Panc1 (cell line): ENCODE measurements around the gene IRGC. TPM values are rescaled to one million over a fixed set of nuclear protein-coding genes. Genes with fewer than 3 reads are reported as not detected.
A peak's percentile ranks its signal among the peaks of the same experiment; 100 is the strongest.
"Not testable (repeated sequence)": the region's sequence is repeated elsewhere in the genome, so short reads cannot be mapped to it uniquely, and the experiment has no call there.

Source experiments
- ATAC-seq: fragments of 200-7000 bp; cut with Tn5 transposase; 2 replicates; pipeline ENCODE4 v1.9.1; 2020; ENCODE audit warnings: mild to moderate bottlenecking, moderate library complexity
- BruUV-seq: library from RNA; stranded (reverse); fragments of 400-500 nt; replicated peaks from 2 replicates; lab custom pipeline; 2021; lab: Mats Ljungman, UMichigan
- CTCF ChIA-PET: fragments of 300-600 bp; sonication (Branson Sonifier 250); formaldehyde crosslinking; loops from one replicate; lab custom pipeline; 2022; ENCODE audit warnings: antibody characterized with exemption; lab: Charles Lee
- POLR2A ChIA-PET: fragments of 300-600 bp; sonication (Branson Sonifier 250); formaldehyde crosslinking; loops from one replicate; lab custom pipeline; 2022; ENCODE audit warnings: antibody characterized with exemption; lab: Charles Lee
- DNase-seq: peaks from one replicate; pipeline ENCODE4 v3.0.0-alpha.2; 2010; ENCODE audit warnings: low read depth, low spot score
- H3K27ac ChIP-seq: 2 replicates; pipeline ENCODE4 v1.5.1; 2011; ENCODE audit warnings: mild to moderate bottlenecking, low read length, inconsistent platforms
- H3K27me3 ChIP-seq: fragments of 200-500 bp; sonication (Bioruptor generic); 2 replicates; pipeline ENCODE4 v1.6.0; 2014; ENCODE audit warnings: low read length, inconsistent platforms; ENCODE audit not compliant: control insufficient read depth, insufficient read depth
- H3K36me3 ChIP-seq: fragments of 200-500 bp; sonication (Bioruptor generic); 2 replicates; pipeline ENCODE4 v1.5.1; 2014; ENCODE audit warnings: inconsistent platforms, mild to moderate bottlenecking, low read length, moderate library complexity; ENCODE audit not compliant: control insufficient read depth, insufficient read depth
- H3K4me1 ChIP-seq: 2 replicates; pipeline ENCODE4 v1.5.1; 2011; ENCODE audit warnings: inconsistent platforms, mild to moderate bottlenecking, low read length, moderate library complexity; ENCODE audit not compliant: control insufficient read depth, insufficient read depth
- H3K4me3 ChIP-seq, 2 experiments: 2 replicates each; pipeline ENCODE4 v1.5.1; 2011 to 2012; ENCODE audit warnings: low read depth in 2 of 2, low read length in 2 of 2, mild to moderate bottlenecking in 2 of 2, inconsistent platforms in 1 of 2, moderate library complexity in 1 of 2
- H3K9me3 ChIP-seq: fragments of 200-500 bp; sonication (Bioruptor generic); 2 replicates; pipeline ENCODE4 v1.5.1; 2014; ENCODE audit warnings: low read depth, mild to moderate bottlenecking, inconsistent platforms, low read length, moderate library complexity; ENCODE audit not compliant: control insufficient read depth, insufficient read depth
- CTCF ChIP-seq: fragments of 450-650 bp; IDR thresholded peaks from 2 replicates; pipeline ENCODE4 v1.5.1; 2017; ENCODE audit warnings: mild to moderate bottlenecking
- POLR2AphosphoS5 ChIP-seq: IDR thresholded peaks from 2 replicates; pipeline ENCODE4 v1.6.1; 2012; ENCODE audit warnings: mild to moderate bottlenecking, low read depth, low read length, moderate library complexity
- SIN3A ChIP-seq: IDR thresholded peaks from 2 replicates; pipeline ENCODE4 v1.6.1; 2012; ENCODE audit warnings: low read depth, mild to moderate bottlenecking, low read length, moderate library complexity, borderline replicate concordance; ENCODE audit not compliant: insufficient read depth
- TCF7L2 ChIP-seq: IDR thresholded peaks from 2 replicates; pipeline ENCODE4 v1.6.1; 2011; ENCODE audit warnings: mild to moderate bottlenecking, low read depth, low read length, inconsistent platforms
- in situ Hi-C: cut with HindIII; loops from 2 replicates; pipeline ENCODE4 v1.10.0; 2016; ENCODE audit warnings: low sequenced_read_pairs, low pct_unique_long_range_greater_than_20kb
- intact Hi-C: fragments of 100-400 bp; cut with micrococcal nuclease; formaldehyde crosslinking; loops from one replicate; pipeline ENCODE4 v1.10.0; 2022; ENCODE audit not compliant: unreplicated experiment
- total RNA-seq: library from RNA; stranded (reverse); gene quantifications from one replicate; pipeline ENCODE4 v1.2.1, GENCODE V29; 2021; ENCODE audit not compliant: unreplicated experiment
- TF ChIP-seq, protein P1 (sequence below), 2 experiments: IDR thresholded peaks; 2 replicates each; pipeline ENCODE4 v1.6.1; 2011 to 2012; ENCODE audit warnings: low read depth in 2 of 2, control low read depth in 1 of 2, low read length in 1 of 2, mild to moderate bottlenecking in 1 of 2, moderate library complexity in 1 of 2; ENCODE audit not compliant: insufficient read depth in 1 of 2

The IRGC gene
- total RNA-seq, 1 experiment from 2014 or later = not detected

GRCh38 chr19:43762814-43763213 is 46.9 kb downstream of the IRGC start:
- in situ Hi-C loops = no loop called here
- H3K27ac ChIP-seq = no peak overlapping the region
- H3K36me3 ChIP-seq = no peaks in the 10 kb centered on the region
- no peak overlapping the region for H3K4me3 ChIP-seq
- intact Hi-C loops = no loop called here
- no TSS peak for BruUV-seq
- peaks cover 23% of the 10 kb centered on the region for H3K4me1 ChIP-seq
- H3K27me3 ChIP-seq = no peaks in the 10 kb centered on the region
- DNase-seq (no peak), ATAC-seq (no peak)
- no peaks in the 10 kb centered on the region for H3K9me3 ChIP-seq
- POLR2A ChIA-PET = no interaction called here
- CTCF ChIA-PET = interaction anchor here (0.8 kb wide), 1 partner anchor 27 kb away, joined by 3 read pairs; no protein-coding TSS in a partner anchor
- no peak for TF ChIP-seq POLR2AphosphoS5

GRCh38 chr19:43763473-43763939 is 47.6 kb downstream of the IRGC start:
- no peak overlapping the region for H3K4me3 ChIP-seq
- H3K4me1 ChIP-seq = peaks cover 23% of the 10 kb centered on the region
- ATAC-seq (no peak), DNase-seq (no peak)
- in situ Hi-C loops (no loop called here), intact Hi-C loops (no loop called here)
- no peak for TF ChIP-seq CTCF
- TF ChIP-seq, protein P1, sequence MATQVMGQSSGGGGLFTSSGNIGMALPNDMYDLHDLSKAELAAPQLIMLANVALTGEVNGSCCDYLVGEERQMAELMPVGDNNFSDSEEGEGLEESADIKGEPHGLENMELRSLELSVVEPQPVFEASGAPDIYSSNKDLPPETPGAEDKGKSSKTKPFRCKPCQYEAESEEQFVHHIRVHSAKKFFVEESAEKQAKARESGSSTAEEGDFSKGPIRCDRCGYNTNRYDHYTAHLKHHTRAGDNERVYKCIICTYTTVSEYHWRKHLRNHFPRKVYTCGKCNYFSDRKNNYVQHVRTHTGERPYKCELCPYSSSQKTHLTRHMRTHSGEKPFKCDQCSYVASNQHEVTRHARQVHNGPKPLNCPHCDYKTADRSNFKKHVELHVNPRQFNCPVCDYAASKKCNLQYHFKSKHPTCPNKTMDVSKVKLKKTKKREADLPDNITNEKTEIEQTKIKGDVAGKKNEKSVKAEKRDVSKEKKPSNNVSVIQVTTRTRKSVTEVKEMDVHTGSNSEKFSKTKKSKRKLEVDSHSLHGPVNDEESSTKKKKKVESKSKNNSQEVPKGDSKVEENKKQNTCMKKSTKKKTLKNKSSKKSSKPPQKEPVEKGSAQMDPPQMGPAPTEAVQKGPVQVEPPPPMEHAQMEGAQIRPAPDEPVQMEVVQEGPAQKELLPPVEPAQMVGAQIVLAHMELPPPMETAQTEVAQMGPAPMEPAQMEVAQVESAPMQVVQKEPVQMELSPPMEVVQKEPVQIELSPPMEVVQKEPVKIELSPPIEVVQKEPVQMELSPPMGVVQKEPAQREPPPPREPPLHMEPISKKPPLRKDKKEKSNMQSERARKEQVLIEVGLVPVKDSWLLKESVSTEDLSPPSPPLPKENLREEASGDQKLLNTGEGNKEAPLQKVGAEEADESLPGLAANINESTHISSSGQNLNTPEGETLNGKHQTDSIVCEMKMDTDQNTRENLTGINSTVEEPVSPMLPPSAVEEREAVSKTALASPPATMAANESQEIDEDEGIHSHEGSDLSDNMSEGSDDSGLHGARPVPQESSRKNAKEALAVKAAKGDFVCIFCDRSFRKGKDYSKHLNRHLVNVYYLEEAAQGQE (IDR thresholded peaks at IDR 0.05; ENCODE audit: insufficient read depth in 1 of 2, low read depth in 2 of 2, low read length in 1 of 2) = no peak
- TF ChIP-seq POLR2AphosphoS5 = no peak
- TF ChIP-seq SIN3A = no peak
- no peak for TF ChIP-seq TCF7L2
- H3K36me3 ChIP-seq = no peaks in the 10 kb centered on the region
- ChIA-PET POLR2A (no interaction called here), CTCF (interaction anchor here (0.8 kb wide), 1 partner anchor 26 kb away, joined by 3 read pairs; no protein-coding TSS in a partner anchor)
- no TSS peak for BruUV-seq
- 0 out of 2 replicates have a peak overlapping the region, but pooled peaks have one; percentile 7 for H3K27ac ChIP-seq
- no peaks in the 10 kb centered on the region for H3K27me3 ChIP-seq
- H3K9me3 ChIP-seq = no peaks in the 10 kb centered on the region

DNA sequence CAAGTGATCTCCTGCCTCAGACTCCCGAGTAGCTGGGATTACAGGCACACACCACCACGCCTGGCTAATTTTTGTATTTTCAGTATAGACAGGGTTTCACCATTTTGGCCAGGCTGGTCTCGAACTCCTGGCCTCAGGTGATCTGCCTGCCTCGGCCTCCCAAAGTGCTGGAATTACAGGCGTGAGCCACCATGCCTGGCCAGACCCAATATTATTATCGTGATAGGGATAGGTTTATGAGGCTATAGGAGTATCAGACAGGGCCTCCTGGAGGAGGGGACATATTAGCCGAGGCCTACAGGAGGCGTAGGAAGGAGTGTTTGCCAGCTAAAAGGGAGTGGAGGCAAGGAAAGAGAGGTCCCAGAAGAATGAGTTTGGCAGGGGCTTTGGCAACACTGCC is 48.8 kb downstream of the IRGC start:
- POLR2A ChIA-PET, H3K36me3 ChIP-seq, DNase-seq, H3K27me3 ChIP-seq, in situ Hi-C loops, intact Hi-C loops, CTCF ChIA-PET, BruUV-seq, H3K4me3 ChIP-seq, H3K9me3 ChIP-seq: not testable (repeated sequence)
- peak; percentile 32 for ATAC-seq
- H3K27ac ChIP-seq = peak overlapping the region; percentile 81
- H3K4me1 ChIP-seq = peaks cover 19% of the 10 kb centered on the region
